ENCODE data around the gene SRSF11. TPM values are rescaled to one million over a fixed set of nuclear protein-coding genes. Genes with fewer than 3 reads are reported as not detected.

Gene SRSF11
- total and polyA plus RNA-seq, 2 of the 8 experiments (the other 6 are each of a cell fraction or from before 2014, with no cell fraction given) = 183 to 260 TPM

DNA sequence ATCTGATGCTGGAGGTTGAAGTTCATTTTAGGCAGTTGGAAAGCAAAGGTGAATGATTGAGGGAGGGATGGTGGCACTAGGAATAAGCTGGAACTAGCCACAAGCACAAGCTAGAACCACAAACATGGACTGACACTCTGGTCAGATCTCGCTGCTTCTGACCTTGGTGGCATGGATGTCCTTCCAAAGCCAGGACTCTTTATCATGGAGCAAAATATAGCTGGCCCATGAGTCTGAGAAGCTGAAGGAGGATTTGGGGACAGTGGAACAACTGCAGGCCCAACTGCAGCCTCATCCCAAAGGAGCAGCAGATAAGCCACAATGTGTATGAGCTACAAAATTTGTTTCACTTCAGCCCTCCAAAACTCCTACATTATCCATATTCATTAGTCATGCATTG lies 35.5 kb downstream of the SRSF11 start (continued):
- TF ChIP-seq GABPA (IDR thresholded peaks at IDR 0.05; ENCODE audit: borderline replicate concordance, insufficient read depth, low read length) = no peak
